Parathyroid adenoma (tissue), 2 donors: ENCODE data around the gene MCU.

Experiments used
- H2AFZ ChIP-seq: fragments of 300-600 bp; sonication (generic); one replicate; pipeline ENCODE4 v1.7.0; 2017; ENCODE audit warnings: antibody characterized with exemption, mild to moderate bottlenecking
- H3K27ac ChIP-seq: fragments of 300-600 bp; sonication (generic); one replicate; pipeline ENCODE4 v1.7.0; 2017
- H3K27me3 ChIP-seq: fragments of 300-600 bp; sonication (generic); one replicate; pipeline ENCODE4 v1.7.0; 2017; ENCODE audit warnings: low read length; ENCODE audit not compliant: control insufficient read depth, insufficient read depth
- H3K36me3 ChIP-seq: fragments of 300-600 bp; sonication (generic); one replicate; pipeline ENCODE4 v1.7.0; 2017; ENCODE audit warnings: low read length; ENCODE audit not compliant: control insufficient read depth, insufficient read depth
- H3K4me1 ChIP-seq: fragments of 300-600 bp; sonication (generic); one replicate; pipeline ENCODE4 v1.7.0; 2017; ENCODE audit warnings: control low read depth
- H3K4me2 ChIP-seq: fragments of 300-600 bp; sonication (generic); one replicate; pipeline ENCODE4 v1.7.0; 2017; ENCODE audit warnings: low read length
- H3K4me3 ChIP-seq: fragments of 300-600 bp; sonication (generic); one replicate; pipeline ENCODE4 v1.7.0; 2017; ENCODE audit warnings: low read depth, low read length
- H3K79me2 ChIP-seq: fragments of 300-600 bp; sonication (generic); one replicate; pipeline ENCODE4 v1.7.0; 2017; ENCODE audit warnings: control low read depth
- H3K9ac ChIP-seq: fragments of 300-600 bp; sonication (generic); one replicate; pipeline ENCODE4 v1.7.0; 2017; ENCODE audit warnings: mild to moderate bottlenecking
- H3K9me3 ChIP-seq: fragments of 300-600 bp; sonication (generic); one replicate; pipeline ENCODE4 v1.7.0; 2017; ENCODE audit warnings: low read length; ENCODE audit not compliant: control insufficient read depth
- TF ChIP-seq, protein P1 (sequence below): fragments of 300-600 bp; sonication (generic); IDR thresholded peaks from one replicate; pipeline ENCODE4 v1.7.0; 2017; ENCODE audit warnings: antibody characterized with exemption, mild to moderate bottlenecking
- donor health status: primary hyperparathyroidism.

Gene MCU

DNA sequence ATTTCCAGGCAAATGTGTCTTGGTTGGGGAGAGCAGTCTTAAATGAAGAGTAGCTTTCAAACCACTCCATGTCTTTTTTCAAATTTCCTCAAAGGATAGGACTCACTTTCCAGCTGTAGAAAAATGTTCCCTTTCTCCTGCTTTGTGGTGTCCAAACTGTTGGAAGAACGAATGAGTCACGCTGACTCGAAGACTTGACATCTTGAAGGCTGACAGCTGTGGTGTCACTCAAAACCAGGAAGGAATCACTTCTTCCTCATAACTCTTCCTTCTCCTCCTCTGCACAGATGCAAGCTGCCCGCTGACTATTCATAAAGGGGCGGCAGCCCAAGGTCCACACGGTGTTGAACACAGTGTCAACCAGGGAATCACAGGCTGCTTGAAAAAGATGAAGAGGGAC, 243.4 kb downstream of the MCU start:
- Histone ChIP-seq H3K27me3 (no peaks in the 10 kb centered on the region), H3K79me2 (no peaks in the 10 kb centered on the region), H3K9me3 (no peaks in the 10 kb centered on the region), H2AFZ (no peak overlapping the region), H3K4me2 (no peak overlapping the region), H3K4me3 (no peak overlapping the region), H3K27ac (no peak overlapping the region), H3K9ac (no peak overlapping the region), H3K4me1 (no peaks in the 10 kb centered on the region), H3K36me3 (no peaks in the 10 kb centered on the region)
- TF ChIP-seq, protein P1, sequence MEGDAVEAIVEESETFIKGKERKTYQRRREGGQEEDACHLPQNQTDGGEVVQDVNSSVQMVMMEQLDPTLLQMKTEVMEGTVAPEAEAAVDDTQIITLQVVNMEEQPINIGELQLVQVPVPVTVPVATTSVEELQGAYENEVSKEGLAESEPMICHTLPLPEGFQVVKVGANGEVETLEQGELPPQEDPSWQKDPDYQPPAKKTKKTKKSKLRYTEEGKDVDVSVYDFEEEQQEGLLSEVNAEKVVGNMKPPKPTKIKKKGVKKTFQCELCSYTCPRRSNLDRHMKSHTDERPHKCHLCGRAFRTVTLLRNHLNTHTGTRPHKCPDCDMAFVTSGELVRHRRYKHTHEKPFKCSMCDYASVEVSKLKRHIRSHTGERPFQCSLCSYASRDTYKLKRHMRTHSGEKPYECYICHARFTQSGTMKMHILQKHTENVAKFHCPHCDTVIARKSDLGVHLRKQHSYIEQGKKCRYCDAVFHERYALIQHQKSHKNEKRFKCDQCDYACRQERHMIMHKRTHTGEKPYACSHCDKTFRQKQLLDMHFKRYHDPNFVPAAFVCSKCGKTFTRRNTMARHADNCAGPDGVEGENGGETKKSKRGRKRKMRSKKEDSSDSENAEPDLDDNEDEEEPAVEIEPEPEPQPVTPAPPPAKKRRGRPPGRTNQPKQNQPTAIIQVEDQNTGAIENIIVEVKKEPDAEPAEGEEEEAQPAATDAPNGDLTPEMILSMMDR: no peak
